Ishikawa (cell line): ENCODE results near the gene PPP1R11.

ENCODE experiments used
- CEBPB ChIP-seq: IDR thresholded peaks from 2 replicates; pipeline ENCODE4 v1.6.1; 2012
- CREB1 ChIP-seq: IDR thresholded peaks from 2 replicates; pipeline ENCODE4 v1.6.1; 2012; ENCODE audit warnings: low read depth
- EGR1 ChIP-seq: IDR thresholded peaks from 2 replicates; pipeline ENCODE4 v1.6.1; 2012
- EP300 ChIP-seq: IDR thresholded peaks from 2 replicates; pipeline ENCODE4 v1.6.1; 2012; ENCODE audit warnings: borderline replicate concordance
- FOXM1 ChIP-seq: IDR thresholded peaks from 2 replicates; pipeline ENCODE4 v1.6.1; 2012; ENCODE audit warnings: low read depth, borderline replicate concordance
- MAX ChIP-seq: IDR thresholded peaks from 2 replicates; pipeline ENCODE4 v1.6.1; 2012
- NFIC ChIP-seq: IDR thresholded peaks from 2 replicates; pipeline ENCODE4 v1.6.1; 2012
- RAD21 ChIP-seq: IDR thresholded peaks from 2 replicates; pipeline ENCODE4 v1.6.1; 2012; ENCODE audit warnings: low read depth
- REST ChIP-seq: IDR thresholded peaks from 2 replicates; pipeline ENCODE4 v1.6.1; 2012; ENCODE audit warnings: low read depth, mild to moderate bottlenecking
- TAF1 ChIP-seq: IDR thresholded peaks from 2 replicates; pipeline ENCODE4 v1.6.1; 2012; ENCODE audit warnings: low read depth, mild to moderate bottlenecking
- TCF12 ChIP-seq: IDR thresholded peaks from 2 replicates; pipeline ENCODE4 v1.6.1; 2012; ENCODE audit warnings: low read depth
- TEAD4 ChIP-seq: IDR thresholded peaks from 2 replicates; pipeline ENCODE4 v1.6.1; 2012
- USF1 ChIP-seq: IDR thresholded peaks from 2 replicates; pipeline ENCODE4 v1.6.1; 2012
- YY1 ChIP-seq: IDR thresholded peaks from 2 replicates; pipeline ENCODE4 v1.6.1; 2012; ENCODE audit warnings: low read depth
- ZBTB7A ChIP-seq: IDR thresholded peaks from 2 replicates; pipeline ENCODE4 v1.6.1; 2012; ENCODE audit warnings: low read depth

Gene PPP1R11

GRCh38 chr6:30042914-30043313 is 24.1 kb upstream of the PPP1R11 start:
- TF ChIP-seq ZBTB7A (no peak), CREB1 (no peak), TAF1 (no peak), EP300 (no peak), NFIC (no peak), CEBPB (no peak), TEAD4 (no peak), USF1 (no peak)

- TF ChIP-seq CEBPB (no peak), YY1 (no peak), NFIC (no peak), REST (no peak), FOXM1 (no peak), RAD21 (no peak), TAF1 (no peak), ZBTB7A (no peak), MAX (no peak), CREB1 (no peak), TCF12 (no peak), TEAD4 (no peak)
Observed at GRCh38 chr6:30043744-30044143, 23.3 kb upstream of the PPP1R11 start.

- TF ChIP-seq USF1 (no peak), EGR1 (no peak), MAX (no peak), EP300 (no peak), FOXM1 (no peak), ZBTB7A (no peak), TAF1 (no peak), CREB1 (no peak)
Observed at GRCh38 chr6:30044630-30045029, 22.4 kb upstream of the PPP1R11 start.

GRCh38 chr6:30047220-30047619 is 19.8 kb upstream of the PPP1R11 start:
- TF ChIP-seq RAD21 (no peak), USF1 (no peak), EGR1 (no peak), CEBPB (no peak), REST (no peak), FOXM1 (no peak), NFIC (no peak), CREB1 (no peak), TCF12 (no peak), ZBTB7A (no peak), YY1 (no peak), EP300 (no peak), TAF1 (no peak)

- TF ChIP-seq ZBTB7A: no peak
- no peak for TF ChIP-seq REST
- TF ChIP-seq FOXM1: no peak
- TF ChIP-seq TCF12: no peak
Observed at GRCh38 chr6:30053682-30054081, 13.3 kb upstream of the PPP1R11 start.
